IPS-NIHi11 (cell line): ENCODE results near the gene PRPF39.

ENCODE experiments used
- DNase-seq: peaks from one replicate; pipeline ENCODE4 v3.0.0; 2012; ENCODE audit warnings: mixed read lengths, low spot score

Gene PRPF39

GRCh38 chr14:45082420-45082819 lies 1.5 kb upstream of the PRPF39 start:
- DNase-seq, result no peak

GRCh38 chr14:45083617-45083975 lies 320 bp upstream of the PRPF39 start:
- no peak for DNase-seq

- DNase-seq, result no peak
These were observed 1.0 kb downstream of the PRPF39 start for GRCh38 chr14:45084946-45085346.

GRCh38 chr14:45089813-45090212 lies 5.9 kb downstream of the PRPF39 start:
- no peak for DNase-seq

GRCh38 chr14:45091710-45092109 lies 7.8 kb downstream of the PRPF39 start:
- DNase-seq, result no peak

GRCh38 chr14:45094275-45094674 lies 10.4 kb downstream of the PRPF39 start:
- DNase-seq, result no peak

GRCh38 chr14:45095143-45095542 lies 11.2 kb downstream of the PRPF39 start:
- DNase-seq, result no peak

GRCh38 chr14:45096218-45096617 lies 12.3 kb downstream of the PRPF39 start:
- DNase-seq, result no peak

- DNase-seq, result no peak
These were observed 19.9 kb downstream of the PRPF39 start for GRCh38 chr14:45103806-45104205.

GRCh38 chr14:45104561-45104960 lies 20.6 kb downstream of the PRPF39 start:
- DNase-seq, result no peak

GRCh38 chr14:45112896-45113781 lies 29.2 kb downstream of the PRPF39 start:
- DNase-seq, result no peak

GRCh38 chr14:45114327-45114726 lies 30.4 kb downstream of the PRPF39 start:
- DNase-seq, result no peak

- no peak for DNase-seq
These were observed 34.7 kb downstream of the PRPF39 start for GRCh38 chr14:45118594-45118993.

GRCh38 chr14:45120096-45120495 lies 36.2 kb downstream of the PRPF39 start:
- DNase-seq, result no peak

- DNase-seq, result no peak
These were observed 39.4 kb downstream of the PRPF39 start for GRCh38 chr14:45123271-45123670.

GRCh38 chr14:45125754-45126153 lies 41.8 kb downstream of the PRPF39 start:
- DNase-seq, result no peak

- no peak for DNase-seq
These were observed 45.2 kb downstream of the PRPF39 start for GRCh38 chr14:45128963-45129629.

- DNase-seq, result no peak
These were observed 49.8 kb downstream of the PRPF39 start for GRCh38 chr14:45133683-45134050.

GRCh38 chr14:45134051-45134958 lies 50.4 kb downstream of the PRPF39 start, which contains the start of gene FKBP3:
Gene FKBP3 (minus strand): TSS chr14:45134481. CDS start chr14:45134456, 25 bp downstream.
- peak; percentile 98 for DNase-seq

- no peak for DNase-seq
These were observed 51.2 kb downstream of the PRPF39 start for GRCh38 chr14:45135156-45135555.

GRCh38 chr14:45135659-45136395 lies 51.9 kb downstream of the PRPF39 start, which contains the start of gene FANCM:
Gene FANCM (plus strand): TSS chr14:45135930. CDS start chr14:45136032, 102 bp downstream.
- peak; percentile 87 for DNase-seq

- DNase-seq, result no peak
These were observed 52.5 kb downstream of the PRPF39 start for GRCh38 chr14:45136399-45136798.
